Peyer's patch (tissue), 4 donors: ENCODE results near the gene NCAN.
A peak's percentile ranks its signal among the peaks of the same experiment; 100 is the strongest.

Experiments used
- POLR2A ChIP-seq, 2 donors: fragments of 450-650 bp; IDR thresholded peaks; one replicate each; pipeline ENCODE4 v1.5.1; 2017; ENCODE audit warnings: antibody characterized with exemption in 2 of 2, mild to moderate bottlenecking in 2 of 2, moderate library complexity in 2 of 2
- TF ChIP-seq, protein P1 (sequence below), 6 experiments: fragments of 450-650 bp in 4 of 6; fragments of 200-600 bp in 2 of 6; sonication (generic) in 1 of 6; IDR thresholded peaks; one replicate each; pipeline ENCODE4 v1.5.1; 2017 to 2019; ENCODE audit warnings: antibody characterized with exemption in 6 of 6, mild to moderate bottlenecking in 3 of 6, moderate library complexity in 1 of 6

DNA sequence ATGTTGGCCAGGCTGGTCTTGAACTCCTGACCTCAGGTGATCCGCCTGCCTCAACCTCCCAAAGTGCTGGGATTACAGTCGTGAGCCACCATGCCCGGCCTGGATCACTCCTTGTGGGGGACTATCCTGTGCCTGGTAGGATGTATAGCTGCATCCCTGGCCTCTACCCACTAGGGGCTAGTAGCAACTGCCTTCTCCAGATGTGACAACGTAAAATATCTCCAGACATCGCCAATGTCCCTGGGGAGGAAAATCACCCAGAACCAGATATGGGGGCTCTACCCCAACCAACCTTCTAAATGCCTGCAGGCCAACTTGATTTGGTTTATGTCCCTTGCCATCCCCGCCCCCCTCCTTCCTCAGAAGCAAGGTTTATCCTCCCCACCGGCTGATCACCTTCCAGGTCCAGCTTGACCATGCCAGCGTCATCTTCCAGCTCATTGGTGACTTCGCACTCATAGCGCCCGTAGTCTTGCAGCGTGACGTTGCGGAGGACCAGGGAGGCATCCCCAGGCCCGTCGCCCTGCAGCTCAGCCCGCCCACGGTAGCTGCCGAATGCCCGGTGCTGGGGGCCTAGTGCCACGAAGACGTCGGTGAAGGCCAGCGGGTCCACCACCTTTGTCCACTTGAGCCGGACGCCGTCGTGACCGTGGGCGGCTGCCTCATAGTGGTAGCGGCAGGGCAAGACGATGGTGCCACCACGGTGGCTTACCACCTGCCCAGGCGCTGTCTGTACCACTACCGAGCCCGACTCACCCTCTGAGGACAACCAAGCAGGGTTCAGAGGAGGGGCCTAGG is 48.9 kb downstream of the NCAN start:
- TF ChIP-seq, protein P1, sequence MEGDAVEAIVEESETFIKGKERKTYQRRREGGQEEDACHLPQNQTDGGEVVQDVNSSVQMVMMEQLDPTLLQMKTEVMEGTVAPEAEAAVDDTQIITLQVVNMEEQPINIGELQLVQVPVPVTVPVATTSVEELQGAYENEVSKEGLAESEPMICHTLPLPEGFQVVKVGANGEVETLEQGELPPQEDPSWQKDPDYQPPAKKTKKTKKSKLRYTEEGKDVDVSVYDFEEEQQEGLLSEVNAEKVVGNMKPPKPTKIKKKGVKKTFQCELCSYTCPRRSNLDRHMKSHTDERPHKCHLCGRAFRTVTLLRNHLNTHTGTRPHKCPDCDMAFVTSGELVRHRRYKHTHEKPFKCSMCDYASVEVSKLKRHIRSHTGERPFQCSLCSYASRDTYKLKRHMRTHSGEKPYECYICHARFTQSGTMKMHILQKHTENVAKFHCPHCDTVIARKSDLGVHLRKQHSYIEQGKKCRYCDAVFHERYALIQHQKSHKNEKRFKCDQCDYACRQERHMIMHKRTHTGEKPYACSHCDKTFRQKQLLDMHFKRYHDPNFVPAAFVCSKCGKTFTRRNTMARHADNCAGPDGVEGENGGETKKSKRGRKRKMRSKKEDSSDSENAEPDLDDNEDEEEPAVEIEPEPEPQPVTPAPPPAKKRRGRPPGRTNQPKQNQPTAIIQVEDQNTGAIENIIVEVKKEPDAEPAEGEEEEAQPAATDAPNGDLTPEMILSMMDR (IDR thresholded peaks at IDR 0.05) = peak in 1 of 6 experiments; percentile 0
- no peak for TF ChIP-seq POLR2A (IDR thresholded peaks at IDR 0.05)
